Chondrocyte (in vitro differentiated cells): ENCODE results near the gene XPO6. TPM values are rescaled to one million over a fixed set of nuclear protein-coding genes. Genes with fewer than 3 reads are reported as not detected.

Experiments used
- DNase-seq: peaks from one replicate; pipeline ENCODE4 v3.0.0; 2021; ENCODE audit warnings: mixed read lengths, low spot score
- H3K27ac Mint-ChIP-seq: one replicate; pipeline ENCODE4 v1.8.0; 2021; ENCODE audit warnings: mild to moderate bottlenecking, moderate library complexity, mixed read lengths; ENCODE audit not compliant: unreplicated experiment
- H3K27me3 Mint-ChIP-seq: 2 replicates; pipeline ENCODE4 v1.8.0; 2021; ENCODE audit warnings: low read depth, mixed read lengths
- H3K36me3 Mint-ChIP-seq: 2 replicates; pipeline ENCODE4 v1.8.0; 2021; ENCODE audit warnings: low read depth, mixed read lengths
- H3K4me1 Mint-ChIP-seq: 2 replicates; pipeline ENCODE4 v1.8.0; 2021; ENCODE audit warnings: low read depth, mild to moderate bottlenecking, mixed read lengths
- H3K4me3 Mint-ChIP-seq: one replicate; pipeline ENCODE4 v1.8.0; 2021; ENCODE audit warnings: mild to moderate bottlenecking, moderate library complexity, mixed read lengths; ENCODE audit not compliant: unreplicated experiment
- H3K9me3 Mint-ChIP-seq: 2 replicates; pipeline ENCODE4 v1.8.0; 2021; ENCODE audit warnings: low read depth, mixed read lengths
- total RNA-seq: library from RNA; stranded (reverse); gene quantifications from 3 replicates; pipeline ENCODE4 v1.2.1, GENCODE V29; 2021
- TF ChIP-seq, protein P1 (sequence below): fragments of 200-600 bp; sonication (generic); IDR thresholded peaks from 2 replicates; pipeline ENCODE4 v1.5.0; 2021; ENCODE audit warnings: antibody characterized with exemption, mild to moderate bottlenecking, moderate library complexity

The XPO6 gene
- total RNA-seq, 1 donor from 2014 or later: 124 TPM

DNA sequence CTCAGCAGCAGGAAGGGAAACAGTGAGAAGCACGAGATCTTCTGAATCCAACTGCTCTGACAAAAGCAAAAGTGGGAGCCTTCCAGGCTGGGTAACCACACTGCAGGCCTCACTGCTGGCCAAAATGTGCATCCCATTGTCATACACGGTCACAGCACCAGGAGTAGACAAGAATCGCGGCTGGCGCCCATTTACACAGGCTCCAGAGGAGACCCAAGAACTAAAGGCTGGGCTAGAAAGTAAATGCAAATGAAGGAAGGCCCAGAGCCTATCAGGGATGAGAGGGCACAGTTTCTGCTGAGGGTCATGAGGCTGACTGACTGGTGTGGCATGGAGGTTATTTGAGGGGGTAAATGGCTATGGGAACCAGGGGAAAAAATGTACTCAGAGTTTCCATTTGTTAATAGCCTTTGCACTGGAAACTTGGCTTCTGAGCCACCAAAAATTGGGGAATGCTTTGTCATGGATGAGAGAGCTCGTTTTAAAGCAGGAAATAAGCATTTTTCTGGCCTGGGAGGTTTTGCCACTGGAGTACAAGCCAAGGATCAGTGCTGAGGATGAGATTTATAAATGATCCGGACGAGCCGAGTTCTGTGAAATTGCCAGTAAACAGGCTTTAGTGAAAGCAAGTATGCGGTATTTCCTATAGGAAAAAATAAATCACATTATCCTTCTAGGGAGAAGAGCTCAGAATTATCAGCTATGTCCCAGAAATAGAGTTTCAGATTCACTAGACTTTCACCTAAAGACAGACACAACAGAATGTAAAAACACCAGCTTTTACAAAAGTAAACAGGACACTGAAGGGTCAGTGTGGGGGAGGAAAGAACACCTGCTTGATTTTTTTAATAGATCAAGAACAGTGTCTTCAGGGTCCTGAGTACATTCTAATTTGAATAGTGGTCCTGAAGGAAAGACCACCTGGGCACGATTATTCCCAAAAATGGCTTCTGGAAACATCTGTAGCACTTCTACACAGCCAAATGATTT lies 81.4 kb downstream of the XPO6 start:
- peak overlapping the region; percentile 32 for H3K27ac Mint-ChIP-seq
- H3K9me3 Mint-ChIP-seq: no peaks in the 10 kb centered on the region
- peaks cover 11% of the 10 kb centered on the region for H3K4me1 Mint-ChIP-seq
- no peaks in the 10 kb centered on the region for H3K27me3 Mint-ChIP-seq
- peaks cover 39% of the 10 kb centered on the region for H3K36me3 Mint-ChIP-seq
- TF ChIP-seq, protein P1, sequence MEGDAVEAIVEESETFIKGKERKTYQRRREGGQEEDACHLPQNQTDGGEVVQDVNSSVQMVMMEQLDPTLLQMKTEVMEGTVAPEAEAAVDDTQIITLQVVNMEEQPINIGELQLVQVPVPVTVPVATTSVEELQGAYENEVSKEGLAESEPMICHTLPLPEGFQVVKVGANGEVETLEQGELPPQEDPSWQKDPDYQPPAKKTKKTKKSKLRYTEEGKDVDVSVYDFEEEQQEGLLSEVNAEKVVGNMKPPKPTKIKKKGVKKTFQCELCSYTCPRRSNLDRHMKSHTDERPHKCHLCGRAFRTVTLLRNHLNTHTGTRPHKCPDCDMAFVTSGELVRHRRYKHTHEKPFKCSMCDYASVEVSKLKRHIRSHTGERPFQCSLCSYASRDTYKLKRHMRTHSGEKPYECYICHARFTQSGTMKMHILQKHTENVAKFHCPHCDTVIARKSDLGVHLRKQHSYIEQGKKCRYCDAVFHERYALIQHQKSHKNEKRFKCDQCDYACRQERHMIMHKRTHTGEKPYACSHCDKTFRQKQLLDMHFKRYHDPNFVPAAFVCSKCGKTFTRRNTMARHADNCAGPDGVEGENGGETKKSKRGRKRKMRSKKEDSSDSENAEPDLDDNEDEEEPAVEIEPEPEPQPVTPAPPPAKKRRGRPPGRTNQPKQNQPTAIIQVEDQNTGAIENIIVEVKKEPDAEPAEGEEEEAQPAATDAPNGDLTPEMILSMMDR: no peak
- no peak for DNase-seq
- no peak overlapping the region for H3K4me3 Mint-ChIP-seq

DNA sequence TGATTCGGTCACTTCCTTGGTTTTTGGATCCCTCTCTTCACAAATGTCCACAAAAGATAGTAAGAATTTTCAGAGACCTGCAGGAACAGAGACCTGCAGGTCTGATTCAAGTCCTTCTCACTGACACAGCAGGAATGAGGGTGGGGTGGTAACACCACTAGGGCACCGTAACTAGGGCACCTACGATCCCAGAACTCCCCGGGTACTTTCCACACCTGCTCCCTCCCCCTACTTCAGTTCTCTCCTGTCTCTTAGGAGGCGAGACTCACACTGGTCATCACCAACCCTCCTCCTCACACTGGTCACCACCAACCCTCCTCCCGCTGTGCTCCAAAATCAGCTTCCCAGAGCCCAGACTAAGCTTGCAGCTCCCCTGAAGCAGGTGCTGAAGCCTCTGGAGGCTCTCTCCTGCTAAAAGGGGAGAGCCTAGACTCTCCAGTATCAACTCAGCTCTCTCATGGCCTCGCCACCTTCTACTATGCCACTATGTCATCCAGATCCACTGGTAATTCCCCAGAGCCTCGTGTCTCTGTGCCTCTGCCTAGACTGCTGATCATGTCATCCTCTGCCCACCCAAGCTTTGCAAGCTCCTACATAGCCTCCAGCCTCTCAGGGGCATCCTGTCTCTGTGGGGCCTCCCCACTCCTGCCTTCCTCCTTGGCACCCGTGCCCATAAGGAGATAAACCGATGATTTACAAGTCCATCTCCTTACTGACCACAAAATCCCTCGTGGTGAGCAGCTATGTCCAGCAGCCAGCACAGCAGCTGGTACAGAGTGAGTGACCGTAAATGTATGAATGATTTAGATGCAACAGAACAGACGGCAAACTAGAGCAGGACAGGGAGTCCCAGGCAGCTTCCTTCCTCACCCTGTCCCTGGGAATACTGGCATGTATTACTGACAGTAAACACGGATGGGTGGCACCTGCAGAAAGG lies 84.8 kb downstream of the XPO6 start:
- H3K36me3 Mint-ChIP-seq: peaks cover 36% of the 10 kb centered on the region

DNA sequence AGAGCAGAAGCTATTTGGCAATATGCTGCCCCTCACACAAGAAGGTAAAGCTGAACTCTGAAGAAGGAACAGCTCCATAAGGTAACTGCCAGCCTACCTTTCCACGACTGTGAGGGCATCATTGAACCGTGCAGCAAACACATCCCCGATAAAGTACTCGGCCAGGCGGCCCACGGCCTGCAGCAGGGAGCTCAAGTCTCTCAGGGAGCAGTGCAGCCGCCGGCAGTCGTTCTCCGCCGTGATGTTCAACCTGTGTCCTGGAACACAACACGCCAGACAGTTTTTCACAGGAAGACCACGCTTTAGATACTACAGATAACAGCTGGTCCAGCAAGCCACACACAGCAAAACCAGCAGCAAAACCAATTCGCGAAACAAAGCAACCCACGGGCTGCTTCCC lies 86.2 kb downstream of the XPO6 start:
- Mint-ChIP-seq H3K27ac (no peak overlapping the region), H3K27me3 (no peaks in the 10 kb centered on the region), H3K9me3 (no peaks in the 10 kb centered on the region), H3K36me3 (peaks cover 41% of the 10 kb centered on the region), H3K4me1 (peaks cover 4% of the 10 kb centered on the region), H3K4me3 (no peak overlapping the region)
- DNase-seq: no peak
- TF ChIP-seq, protein P1: no peak

More for the DNA sequence above, 84.8 kb downstream of the XPO6 start:
- TF ChIP-seq, protein P1: no peak
- no peaks in the 10 kb centered on the region for H3K27me3 Mint-ChIP-seq
- H3K4me1 Mint-ChIP-seq: peaks cover 11% of the 10 kb centered on the region
- no peak overlapping the region for H3K4me3 Mint-ChIP-seq
- no peak for DNase-seq
- H3K27ac Mint-ChIP-seq: peak overlapping the region; percentile 45
- H3K9me3 Mint-ChIP-seq: no peaks in the 10 kb centered on the region

DNA sequence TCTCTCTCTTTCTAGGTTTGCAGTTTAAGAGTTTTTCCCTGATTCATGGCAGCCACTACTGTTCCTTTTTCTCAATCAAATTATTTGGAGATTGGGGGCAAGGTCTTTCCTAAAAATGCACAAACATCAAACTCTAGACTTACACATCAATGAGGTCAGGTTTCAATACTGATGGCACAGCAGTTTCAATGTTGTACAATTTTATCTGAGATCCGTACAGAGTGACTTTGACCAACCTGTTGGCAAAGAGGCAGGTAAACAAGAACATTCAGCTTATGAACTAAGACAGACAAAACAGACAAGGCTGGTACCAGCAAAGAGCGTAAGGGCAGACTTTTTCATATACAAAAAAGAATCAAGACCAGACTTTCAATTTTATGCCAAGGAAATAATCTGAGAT lies 90.2 kb downstream of the XPO6 start:
- DNase-seq: no peak
- H3K9me3 Mint-ChIP-seq: no peaks in the 10 kb centered on the region
- H3K27ac Mint-ChIP-seq: no peak overlapping the region
- no peak overlapping the region for H3K4me3 Mint-ChIP-seq
- H3K36me3 Mint-ChIP-seq: peaks cover 29% of the 10 kb centered on the region
- H3K27me3 Mint-ChIP-seq: no peaks in the 10 kb centered on the region
- TF ChIP-seq, protein P1: no peak
- H3K4me1 Mint-ChIP-seq: no peaks in the 10 kb centered on the region

DNA sequence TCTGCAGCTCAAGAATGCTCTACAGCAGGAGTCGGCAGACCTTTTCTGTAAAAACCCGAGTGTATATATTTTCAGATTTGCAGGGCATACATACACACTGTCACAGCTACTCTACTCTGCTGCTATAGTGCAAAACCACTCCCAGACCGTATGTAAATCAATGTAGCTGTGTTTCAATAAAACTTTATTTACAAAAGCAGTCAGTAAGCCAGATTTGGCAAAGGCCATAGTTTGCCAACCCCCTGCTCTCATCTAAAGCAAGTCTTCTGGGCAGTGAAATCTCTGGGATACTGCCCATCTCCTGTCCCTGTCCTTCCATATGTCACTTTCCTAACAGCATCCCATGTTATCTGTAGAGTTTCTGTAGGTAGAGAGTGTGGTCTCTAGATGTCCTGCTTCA lies 91.0 kb downstream of the XPO6 start:
- Mint-ChIP-seq H3K9me3 (no peaks in the 10 kb centered on the region), H3K36me3 (peaks cover 33% of the 10 kb centered on the region), H3K27ac (no peak overlapping the region), H3K4me1 (no peaks in the 10 kb centered on the region), H3K4me3 (no peak overlapping the region), H3K27me3 (no peaks in the 10 kb centered on the region)
- DNase-seq: no peak
- TF ChIP-seq, protein P1: no peak
